Astrocyte (in vitro differentiated cells and primary cell): Measurements from ENCODE around the gene CMTM7.

ENCODE experiments used
- CTCF ChIP-seq: IDR thresholded peaks from 2 replicates; pipeline ENCODE4 v1.5.1; 2011; ENCODE audit warnings: low read depth, mild to moderate bottlenecking, inconsistent platforms, low read length, moderate library complexity; ENCODE audit not compliant: insufficient read depth
- EZH2 ChIP-seq: IDR thresholded peaks from 2 replicates; pipeline ENCODE4 v1.6.1; 2012; ENCODE audit warnings: mild to moderate bottlenecking, low read length, inconsistent platforms; ENCODE audit not compliant: insufficient read depth

GRCh38 chr3:32383136-32383711 lies 8.4 kb upstream of the CMTM7 start:
- TF ChIP-seq CTCF: no peak
- TF ChIP-seq EZH2: no peak
